Measurements from ENCODE around the gene IFT81. TPM values are rescaled to one million over a fixed set of nuclear protein-coding genes. Genes with fewer than 3 reads are reported as not detected.

Gene IFT81
- polyA plus RNA-seq, 1 of the 3 experiments (the other 2 are of a cell fraction) = 7.9 TPM

GRCh38 chr12:110157539-110157938, 33.4 kb downstream of the IFT81 start:
- Histone ChIP-seq H3K4me2 (no peak overlapping the region), H3K27ac (ENCODE audit: low read depth in 2 of 2, low read length in 1 of 2) (no peak overlapping the region), H3K4me1 (ENCODE audit: control insufficient read depth in 1 of 2, insufficient read depth in 2 of 2, low read depth in 1 of 2, low read length in 1 of 2) (no peaks in the 10 kb centered on the region), H3K79me2 (ENCODE audit: insufficient read depth) (no peaks in the 10 kb centered on the region; the same call in 1 of the 2 replicates), H4K20me1 (ENCODE audit: insufficient read depth) (no peaks in the 10 kb centered on the region), H3F3A (replicated peaks; ENCODE audit: insufficient read depth) (peaks cover 14% of the 10 kb centered on the region), H3K9me3 (0 out of 2 replicates have a peak, but pooled peaks cover 13% of the 10 kb centered on the region), H3K9ac (no peak overlapping the region), H3K36me3 (replicated peaks in 1 of 2; ENCODE audit: control insufficient read depth in 1 of 2, insufficient read depth in 2 of 2, low read length in 1 of 2) (peaks cover 22 to 59% of the 10 kb centered on the region in 2 experiments), H3K9me2 (no peaks in the 10 kb centered on the region), H2AFZ (ENCODE audit: low read depth) (no peak overlapping the region), H3K27me3 (ENCODE audit: insufficient read depth) (no peaks in the 10 kb centered on the region), H3K4me3 (ENCODE audit: low read depth in 2 of 2, low read length in 1 of 2) (no peak overlapping the region)
- TF ChIP-seq SMC3 (IDR thresholded peaks at IDR 0.05; ENCODE audit: low read depth, low read length) = no peak
- no peak for TF ChIP-seq ELF1 (IDR thresholded peaks at IDR 0.05)
- no peak for TF ChIP-seq EP300 (IDR thresholded peaks at IDR 0.05; ENCODE audit: borderline replicate concordance in 1 of 2, low read depth in 1 of 2, low read length in 1 of 2)
- no peak for TF ChIP-seq USF1 (IDR thresholded peaks at IDR 0.05; ENCODE audit: borderline replicate concordance, low read depth)
- TF ChIP-seq EZH2phosphoT487 (IDR thresholded peaks at IDR 0.05; ENCODE audit: borderline replicate concordance, low read depth) = no peak
- no peak for TF ChIP-seq MXI1 (IDR thresholded peaks at IDR 0.05; ENCODE audit: low read depth, low read length)
- no peak for TF ChIP-seq MEF2A (IDR thresholded peaks at IDR 0.05; ENCODE audit: borderline replicate concordance, low read depth)
- TF ChIP-seq CTCF (IDR thresholded peaks at IDR 0.05) = no peak
- TF ChIP-seq RAD21 (IDR thresholded peaks at IDR 0.05; ENCODE audit: low read length) = no peak
- no peak for TF ChIP-seq FOXM1 (IDR thresholded peaks at IDR 0.05; ENCODE audit: low read depth)
- TF ChIP-seq, protein P1, sequence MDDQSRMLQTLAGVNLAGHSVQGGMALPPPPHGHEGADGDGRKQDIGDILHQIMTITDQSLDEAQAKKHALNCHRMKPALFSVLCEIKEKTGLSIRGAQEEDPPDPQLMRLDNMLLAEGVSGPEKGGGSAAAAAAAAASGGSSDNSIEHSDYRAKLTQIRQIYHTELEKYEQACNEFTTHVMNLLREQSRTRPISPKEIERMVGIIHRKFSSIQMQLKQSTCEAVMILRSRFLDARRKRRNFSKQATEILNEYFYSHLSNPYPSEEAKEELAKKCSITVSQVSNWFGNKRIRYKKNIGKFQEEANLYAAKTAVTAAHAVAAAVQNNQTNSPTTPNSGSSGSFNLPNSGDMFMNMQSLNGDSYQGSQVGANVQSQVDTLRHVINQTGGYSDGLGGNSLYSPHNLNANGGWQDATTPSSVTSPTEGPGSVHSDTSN (IDR thresholded peaks at IDR 0.05) = no peak
- no peak for TF ChIP-seq NRF1 (IDR thresholded peaks at IDR 0.05; ENCODE audit: low read depth, low read length)
- no peak for TF ChIP-seq GATA2 (CRISPR knock-in tag; IDR thresholded peaks at IDR 0.05)
- TF ChIP-seq, protein P2, sequence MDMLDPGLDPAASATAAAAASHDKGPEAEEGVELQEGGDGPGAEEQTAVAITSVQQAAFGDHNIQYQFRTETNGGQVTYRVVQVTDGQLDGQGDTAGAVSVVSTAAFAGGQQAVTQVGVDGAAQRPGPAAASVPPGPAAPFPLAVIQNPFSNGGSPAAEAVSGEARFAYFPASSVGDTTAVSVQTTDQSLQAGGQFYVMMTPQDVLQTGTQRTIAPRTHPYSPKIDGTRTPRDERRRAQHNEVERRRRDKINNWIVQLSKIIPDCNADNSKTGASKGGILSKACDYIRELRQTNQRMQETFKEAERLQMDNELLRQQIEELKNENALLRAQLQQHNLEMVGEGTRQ (IDR thresholded peaks at IDR 0.05; ENCODE audit: borderline replicate concordance, low read depth, low read length) = no peak
- ChIA-PET CTCF (no interaction called here), POLR2A (no interaction called here)
- DNase-seq = no peak
